MM.1S (cell line): ENCODE measurements around the gene MNT.

Source experiments
- EZH2 ChIP-seq: fragments of 300-600 bp; sonication (generic); optimal IDR thresholded peaks from 2 replicates; pipeline ENCODE3; 2017; ENCODE audit warnings: low read depth, mild to moderate bottlenecking, antibody characterized with exemption, low read length, mixed read lengths
- TF ChIP-seq, protein P1 (sequence below): fragments of 300-600 bp; sonication (generic); IDR thresholded peaks from 2 replicates; pipeline ENCODE4 v1.5.1; 2016; ENCODE audit warnings: antibody characterized with exemption, low read length, mixed read lengths

DNA sequence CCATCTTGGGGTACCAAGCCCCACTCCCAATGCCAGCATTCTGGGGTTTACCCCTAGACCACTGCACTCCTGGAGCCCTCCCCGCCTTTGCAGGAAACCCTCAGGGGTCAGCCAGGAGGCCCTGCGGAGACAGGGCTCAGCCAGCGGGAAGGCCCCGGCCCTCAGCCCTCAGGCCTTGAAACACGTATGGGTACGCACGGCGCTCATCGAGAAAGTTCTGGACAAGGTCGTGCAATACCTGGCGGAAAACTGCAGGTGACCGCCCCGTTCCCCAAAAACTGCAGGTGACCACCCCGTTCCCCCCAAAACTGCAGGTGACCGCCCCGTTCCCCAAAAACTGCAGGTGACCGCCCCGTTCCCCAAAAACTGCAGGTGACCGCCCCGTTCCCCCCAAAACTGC lies 38.8 kb downstream of the MNT start:
- TF ChIP-seq, protein P1, sequence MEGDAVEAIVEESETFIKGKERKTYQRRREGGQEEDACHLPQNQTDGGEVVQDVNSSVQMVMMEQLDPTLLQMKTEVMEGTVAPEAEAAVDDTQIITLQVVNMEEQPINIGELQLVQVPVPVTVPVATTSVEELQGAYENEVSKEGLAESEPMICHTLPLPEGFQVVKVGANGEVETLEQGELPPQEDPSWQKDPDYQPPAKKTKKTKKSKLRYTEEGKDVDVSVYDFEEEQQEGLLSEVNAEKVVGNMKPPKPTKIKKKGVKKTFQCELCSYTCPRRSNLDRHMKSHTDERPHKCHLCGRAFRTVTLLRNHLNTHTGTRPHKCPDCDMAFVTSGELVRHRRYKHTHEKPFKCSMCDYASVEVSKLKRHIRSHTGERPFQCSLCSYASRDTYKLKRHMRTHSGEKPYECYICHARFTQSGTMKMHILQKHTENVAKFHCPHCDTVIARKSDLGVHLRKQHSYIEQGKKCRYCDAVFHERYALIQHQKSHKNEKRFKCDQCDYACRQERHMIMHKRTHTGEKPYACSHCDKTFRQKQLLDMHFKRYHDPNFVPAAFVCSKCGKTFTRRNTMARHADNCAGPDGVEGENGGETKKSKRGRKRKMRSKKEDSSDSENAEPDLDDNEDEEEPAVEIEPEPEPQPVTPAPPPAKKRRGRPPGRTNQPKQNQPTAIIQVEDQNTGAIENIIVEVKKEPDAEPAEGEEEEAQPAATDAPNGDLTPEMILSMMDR: no peak
- no peak for TF ChIP-seq EZH2
